PFSK-1 (cell line): ENCODE measurements around the gene ABLIM2.

Experiments used
- POLR2AphosphoS5 ChIP-seq: IDR thresholded peaks from 2 replicates; pipeline ENCODE4 v1.6.1; 2012; ENCODE audit warnings: low read depth, mild to moderate bottlenecking, control low read depth, low read length, moderate library complexity
- SIN3A ChIP-seq: IDR thresholded peaks from 2 replicates; pipeline ENCODE4 v1.6.1; 2012; ENCODE audit warnings: mild to moderate bottlenecking, low read length, moderate library complexity, borderline replicate concordance; ENCODE audit not compliant: insufficient read depth
- TAF1 ChIP-seq: IDR thresholded peaks from 2 replicates; pipeline ENCODE4 v1.6.1; 2012; ENCODE audit warnings: low read length, control low read depth, borderline replicate concordance; ENCODE audit not compliant: insufficient read depth

DNA sequence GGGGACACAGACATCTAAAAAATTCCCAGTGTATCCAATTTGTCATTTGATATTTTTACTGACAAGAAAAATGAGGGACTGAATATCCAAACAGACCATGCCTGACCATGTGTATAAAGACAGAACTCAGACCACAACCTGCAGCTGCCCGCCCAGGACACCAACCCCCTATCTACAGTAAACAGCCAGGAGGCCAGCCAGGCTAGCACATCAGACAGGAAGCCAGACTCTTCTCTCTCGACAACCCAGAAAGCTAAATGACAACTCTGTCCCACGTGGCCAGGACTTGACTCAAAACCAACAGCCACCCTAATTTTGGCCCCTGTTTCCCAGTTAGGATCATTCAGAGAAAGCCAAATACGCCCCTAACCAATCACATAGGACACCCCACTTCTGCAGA is 234.0 kb downstream of the ABLIM2 start:
- TF ChIP-seq POLR2AphosphoS5: no peak
- no peak for TF ChIP-seq TAF1
- TF ChIP-seq SIN3A: peak; percentile 89; the same call in 1 of the 2 replicates
